HG02870 (cell line): ENCODE results near the gene CRACR2A.

Experiments
- ATAC-seq: cut with Tn5 transposase; IDR thresholded peaks from one replicate; pipeline ENCODE4 v1.9.1; 2021; ENCODE audit warnings: mild to moderate bottlenecking, moderate library complexity; ENCODE audit not compliant: unreplicated experiment

The CRACR2A gene

GRCh38 chr12:3576891-3577290 lies 176.0 kb downstream of the CRACR2A start:
- ATAC-seq = no peak

DNA sequence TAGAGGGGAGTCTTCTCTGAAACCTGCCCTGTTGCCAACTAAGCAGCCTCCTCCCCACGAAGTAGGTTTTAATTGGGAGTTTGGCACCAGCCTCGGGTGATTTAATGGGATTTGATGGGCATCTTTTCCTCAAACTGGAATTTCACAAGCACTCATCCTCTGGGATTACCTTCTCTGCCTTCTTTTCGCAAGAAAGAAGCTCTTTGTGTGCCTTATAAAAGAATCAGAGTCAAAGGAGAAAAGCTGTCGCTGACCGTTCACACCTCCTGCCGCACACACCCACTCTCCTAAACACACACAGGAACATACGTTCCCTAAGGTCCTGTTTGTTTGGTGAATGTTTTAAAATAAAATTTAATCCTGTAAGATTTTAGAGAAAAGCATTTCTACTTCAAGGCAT lies 177.9 kb downstream of the CRACR2A start:
- no peak for ATAC-seq

GRCh38 chr12:3572560-3572959 lies 180.3 kb downstream of the CRACR2A start:
- ATAC-seq = no peak

GRCh38 chr12:3571724-3572123 lies 181.2 kb downstream of the CRACR2A start:
- ATAC-seq = no peak

DNA sequence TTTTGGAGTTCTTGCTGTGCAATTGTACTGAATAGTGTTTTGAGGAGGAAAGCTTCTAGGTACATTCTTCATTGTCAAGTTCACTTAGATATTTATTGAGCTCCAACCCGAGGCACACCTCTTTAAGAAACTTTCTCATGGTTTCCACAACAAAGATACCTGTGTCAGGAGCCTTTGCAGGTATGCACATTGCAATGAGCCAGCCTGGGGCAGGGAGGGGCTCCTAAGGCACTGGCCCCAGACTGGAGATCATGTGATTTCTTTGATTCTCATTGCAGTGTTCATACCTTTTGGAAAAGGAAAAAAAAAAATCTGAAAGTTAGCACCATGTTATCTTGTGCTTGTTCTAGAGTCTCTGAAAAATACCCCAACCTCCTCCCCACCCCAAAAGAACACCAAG lies 181.6 kb downstream of the CRACR2A start:
- no peak for ATAC-seq

- ATAC-seq = no peak
Measured at GRCh38 chr12:3568695-3569094, 184.2 kb downstream of the CRACR2A start.

DNA sequence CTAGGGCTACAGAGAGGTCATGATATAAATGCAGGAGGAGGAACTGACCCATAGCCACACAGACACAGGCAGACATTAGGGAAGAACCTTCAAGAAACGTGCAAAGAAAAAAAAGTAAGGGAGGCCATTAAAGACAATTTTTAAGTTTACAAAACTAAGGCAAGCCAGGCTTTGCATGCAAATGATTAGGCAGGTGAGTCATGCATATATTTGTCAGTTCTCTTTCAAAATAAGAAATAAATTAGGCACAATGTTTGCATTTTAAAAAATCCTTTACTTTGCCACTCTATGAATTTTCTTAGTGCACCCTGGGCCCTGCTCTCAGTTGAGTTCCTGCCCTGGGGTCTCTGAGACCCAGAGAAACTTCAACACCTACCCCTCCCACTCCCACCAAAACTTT lies 186.9 kb downstream of the CRACR2A start:
- no peak for ATAC-seq
